SU-DHL-6 (cell line): ENCODE results near the gene AKT3.

Source experiments
- CTCF ChIP-seq: fragments of 200-600 bp; sonication (generic); IDR thresholded peaks from one replicate; pipeline ENCODE4 v1.5.1; 2017; ENCODE audit warnings: antibody characterized with exemption, mild to moderate bottlenecking, low read length, moderate library complexity; ENCODE audit not compliant: insufficient read depth, poor library complexity, severe bottlenecking
- EZH2phosphoT487 ChIP-seq: fragments of 200-600 bp; sonication (generic), shearing (Covaris generic); conservative IDR thresholded peaks from 2 replicates; pipeline ENCODE4 v1.6.1; 2018; ENCODE audit warnings: mild to moderate bottlenecking, antibody characterized with exemption, low read length, moderate library complexity, mixed read lengths

GRCh38 chr1:243514927-243515326, 335.1 kb downstream of the AKT3 start:
- TF ChIP-seq CTCF, result no peak
- TF ChIP-seq EZH2phosphoT487, result no peak
